BE2C (cell line): Measurements from ENCODE around the gene GGNBP2.

ENCODE experiments used
- DNase-seq: peaks from one replicate; pipeline ENCODE4 v3.0.0-alpha.2; 2020
- H3K27me3 ChIP-seq: fragments of 250-450 bp; sonication (Bioruptor Pico); 2 replicates; pipeline ENCODE4 v1.5.1; 2020; ENCODE audit warnings: mild to moderate bottlenecking
- H3K36me3 ChIP-seq: fragments of 250-450 bp; sonication (Bioruptor Pico); 2 replicates; pipeline ENCODE4 v1.5.1; 2020; ENCODE audit warnings: mild to moderate bottlenecking
- H3K4me1 ChIP-seq: fragments of 250-450 bp; sonication (Bioruptor Pico); 2 replicates; pipeline ENCODE4 v1.5.1; 2020
- H3K4me3 ChIP-seq: 2 replicates; pipeline ENCODE4 v1.5.1; 2011; ENCODE audit warnings: low read depth, low read length
- H3K9me3 ChIP-seq: fragments of 250-450 bp; sonication (Bioruptor Pico); 2 replicates; pipeline ENCODE4 v1.5.1; 2020
- CTCF ChIP-seq: IDR thresholded peaks from 2 replicates; pipeline ENCODE4 v1.5.1; 2012; ENCODE audit warnings: mild to moderate bottlenecking, low read depth, low read length

Gene GGNBP2

GRCh38 chr17:36511216-36511615 is 33.5 kb upstream of the GGNBP2 start:
- DNase-seq = no peak
- Histone ChIP-seq H3K27me3 (no peaks in the 10 kb centered on the region), H3K9me3 (no peaks in the 10 kb centered on the region), H3K36me3 (peaks cover 29% of the 10 kb centered on the region), H3K4me1 (peaks cover 14% of the 10 kb centered on the region), H3K4me3 (no peak overlapping the region)
- no peak for TF ChIP-seq CTCF

GRCh38 chr17:36512641-36513040 is 32.1 kb upstream of the GGNBP2 start:
- no peak overlapping the region for H3K4me3 ChIP-seq
- no peaks in the 10 kb centered on the region for H3K27me3 ChIP-seq
- peaks cover 29% of the 10 kb centered on the region for H3K36me3 ChIP-seq
- peaks cover 14% of the 10 kb centered on the region for H3K4me1 ChIP-seq
- DNase-seq = no peak
- H3K9me3 ChIP-seq = no peaks in the 10 kb centered on the region
- no peak for TF ChIP-seq CTCF

GRCh38 chr17:36514856-36515255 is 29.9 kb upstream of the GGNBP2 start:
- no peak for DNase-seq
- H3K36me3 ChIP-seq = peaks cover 38% of the 10 kb centered on the region
- no peak for TF ChIP-seq CTCF
- no peaks in the 10 kb centered on the region for H3K9me3 ChIP-seq
- no peaks in the 10 kb centered on the region for H3K27me3 ChIP-seq
- H3K4me1 ChIP-seq = peaks cover 14% of the 10 kb centered on the region
- no peak overlapping the region for H3K4me3 ChIP-seq

- Histone ChIP-seq H3K27me3 (no peaks in the 10 kb centered on the region), H3K4me1 (peaks cover 7% of the 10 kb centered on the region), H3K9me3 (no peaks in the 10 kb centered on the region), H3K36me3 (peaks cover 48% of the 10 kb centered on the region), H3K4me3 (no peak overlapping the region)
- no peak for TF ChIP-seq CTCF
- no peak for DNase-seq
Observed at GRCh38 chr17:36515837-36516236, 28.9 kb upstream of the GGNBP2 start.

- Histone ChIP-seq H3K9me3 (no peaks in the 10 kb centered on the region), H3K36me3 (peaks cover 79% of the 10 kb centered on the region), H3K4me3 (no peak overlapping the region), H3K4me1 (no peaks in the 10 kb centered on the region), H3K27me3 (no peaks in the 10 kb centered on the region)
- no peak for TF ChIP-seq CTCF
- DNase-seq = no peak
Observed at GRCh38 chr17:36523113-36523512, 21.6 kb upstream of the GGNBP2 start.

GRCh38 chr17:36524428-36524876 is 20.3 kb upstream of the GGNBP2 start:
- Histone ChIP-seq H3K4me3 (no peak overlapping the region), H3K9me3 (no peaks in the 10 kb centered on the region), H3K36me3 (peaks cover 75% of the 10 kb centered on the region), H3K4me1 (no peaks in the 10 kb centered on the region; the same call in 1 of the 2 replicates), H3K27me3 (no peaks in the 10 kb centered on the region)
- no peak for DNase-seq
- no peak for TF ChIP-seq CTCF
